Right atrium auricular region (tissue), 2 donors: ENCODE results near the gene IL11RA. TPM values are rescaled to one million over a fixed set of nuclear protein-coding genes. Genes with fewer than 3 reads are reported as not detected.

Source experiments
- DNase-seq: peaks from one replicate; pipeline ENCODE4 v3.0.0-alpha.2; 2019; ENCODE audit warnings: low spot score
- H3K27ac ChIP-seq, 2 donors: fragments of 200-600 bp; sonication (generic); 1 replicate in 1 of 2; 2 replicates in 1 of 2; pipeline ENCODE4 v1.5.1; 2016 to 2019
- H3K27me3 ChIP-seq, 2 donors: fragments of 200-600 bp; sonication (generic); one replicate each; pipeline versions ENCODE4 v1.5.1 to v1.6.0; 2017 to 2019
- H3K36me3 ChIP-seq: fragments of 200-600 bp; sonication (generic); one replicate; pipeline ENCODE4 v1.5.1; 2016
- H3K4me1 ChIP-seq, 2 donors: fragments of 200-600 bp; sonication (generic); one replicate each; pipeline versions ENCODE4 v1.5.1 to v1.6.0; 2017 to 2019
- H3K4me3 ChIP-seq, 2 donors: fragments of 200-600 bp; sonication (generic); 1 replicate in 1 of 2; 2 replicates in 1 of 2; pipeline ENCODE4 v1.5.1; 2017 to 2019; ENCODE audit warnings: mild to moderate bottlenecking in 1 of 2, moderate library complexity in 1 of 2
- H3K9me3 ChIP-seq, 2 donors: fragments of 200-600 bp; sonication (generic); one replicate each; pipeline ENCODE4 v1.5.1; 2019
- total RNA-seq, 2 donors: library from RNA; depleted of rRNA; stranded (reverse); fragments of >200 nt; gene quantifications; one replicate each; pipeline ENCODE4 v1.1.0, GENCODE V29; 2016
- TF ChIP-seq, protein P1 (sequence below), 2 donors: fragments of 200-600 bp; sonication (generic); IDR thresholded peaks; one replicate each; pipeline ENCODE4 v1.5.1; 2019; ENCODE audit warnings: antibody characterized with exemption in 2 of 2

IL11RA gene
- total RNA-seq, 2 donors from 2014 or later = 58.2 to 108 TPM

- Histone ChIP-seq H3K9me3 (no peaks in the 10 kb centered on the region), H3K4me3 (no peak overlapping the region), H3K4me1 (peaks cover 0 to 23% of the 10 kb centered on the region in 2 donors), H3K27me3 (no peaks in the 10 kb centered on the region), H3K36me3 (peaks cover 7% of the 10 kb centered on the region), H3K27ac (no peak overlapping the region)
- DNase-seq = peak; percentile 77
- TF ChIP-seq, protein P1, sequence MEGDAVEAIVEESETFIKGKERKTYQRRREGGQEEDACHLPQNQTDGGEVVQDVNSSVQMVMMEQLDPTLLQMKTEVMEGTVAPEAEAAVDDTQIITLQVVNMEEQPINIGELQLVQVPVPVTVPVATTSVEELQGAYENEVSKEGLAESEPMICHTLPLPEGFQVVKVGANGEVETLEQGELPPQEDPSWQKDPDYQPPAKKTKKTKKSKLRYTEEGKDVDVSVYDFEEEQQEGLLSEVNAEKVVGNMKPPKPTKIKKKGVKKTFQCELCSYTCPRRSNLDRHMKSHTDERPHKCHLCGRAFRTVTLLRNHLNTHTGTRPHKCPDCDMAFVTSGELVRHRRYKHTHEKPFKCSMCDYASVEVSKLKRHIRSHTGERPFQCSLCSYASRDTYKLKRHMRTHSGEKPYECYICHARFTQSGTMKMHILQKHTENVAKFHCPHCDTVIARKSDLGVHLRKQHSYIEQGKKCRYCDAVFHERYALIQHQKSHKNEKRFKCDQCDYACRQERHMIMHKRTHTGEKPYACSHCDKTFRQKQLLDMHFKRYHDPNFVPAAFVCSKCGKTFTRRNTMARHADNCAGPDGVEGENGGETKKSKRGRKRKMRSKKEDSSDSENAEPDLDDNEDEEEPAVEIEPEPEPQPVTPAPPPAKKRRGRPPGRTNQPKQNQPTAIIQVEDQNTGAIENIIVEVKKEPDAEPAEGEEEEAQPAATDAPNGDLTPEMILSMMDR (IDR thresholded peaks at IDR 0.05) = peak; percentile 70 to 87
Measured at GRCh38 chr9:34633851-34634550, 18.0 kb upstream of the IL11RA start.

DNA sequence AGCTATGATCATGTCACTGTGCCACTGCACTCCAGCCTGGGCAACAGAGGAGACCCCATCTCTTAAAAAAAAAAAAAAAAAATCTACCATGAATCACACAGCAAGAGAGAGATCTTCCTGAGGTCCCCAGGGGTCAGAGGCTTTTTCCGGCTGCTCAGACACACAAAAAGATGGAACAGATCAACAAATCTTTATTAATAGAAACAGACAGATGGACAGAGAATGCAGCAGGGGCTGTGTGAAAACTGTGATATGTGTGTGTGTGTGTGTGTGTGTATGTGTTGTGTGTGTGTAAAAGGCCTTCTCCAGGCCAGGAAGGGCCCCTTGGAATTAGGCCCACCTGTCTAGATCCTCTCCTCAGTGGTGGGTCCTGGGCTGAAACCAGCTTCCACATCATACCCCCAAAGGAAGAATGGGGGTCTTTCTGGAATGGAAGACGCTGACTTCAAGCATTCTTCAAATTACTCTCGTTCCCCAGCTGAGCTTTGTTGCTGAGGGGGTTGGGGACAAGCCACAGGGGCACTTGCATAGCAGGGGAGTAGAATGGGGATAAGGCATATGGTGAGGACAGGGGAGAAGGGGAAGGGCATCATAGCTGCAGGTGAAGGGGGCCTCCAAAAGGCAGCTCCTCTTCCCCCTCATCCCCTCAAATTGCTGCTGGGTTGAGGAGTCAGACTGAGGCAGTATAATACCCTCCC is 17.3 kb upstream of the IL11RA start:
- DNase-seq = no peak
- Histone ChIP-seq H3K36me3 (peaks cover 7% of the 10 kb centered on the region), H3K4me1 (peaks cover 0 to 19% of the 10 kb centered on the region in 2 donors), H3K27ac (no peak overlapping the region), H3K4me3 (no peak overlapping the region), H3K9me3 (no peaks in the 10 kb centered on the region), H3K27me3 (no peaks in the 10 kb centered on the region)
- TF ChIP-seq, protein P1 (IDR thresholded peaks at IDR 0.05) = no peak

GRCh38 chr9:34635556-34635955 is 16.4 kb upstream of the IL11RA start:
- Histone ChIP-seq H3K9me3 (no peaks in the 10 kb centered on the region), H3K36me3 (peaks cover 7% of the 10 kb centered on the region), H3K4me1 (peaks cover 0 to 19% of the 10 kb centered on the region in 2 donors), H3K27me3 (no peaks in the 10 kb centered on the region), H3K4me3 (no peak overlapping the region), H3K27ac (no peak overlapping the region)
- TF ChIP-seq, protein P1 (IDR thresholded peaks at IDR 0.05) = no peak
- DNase-seq = no peak

GRCh38 chr9:34636791-34637355 is 15.1 kb upstream of the IL11RA start:
- DNase-seq = no peak
- H3K36me3 ChIP-seq = peaks cover 7% of the 10 kb centered on the region
- peak overlapping the region; percentile 86 to 88 for H3K27ac ChIP-seq
- no peaks in the 10 kb centered on the region for H3K27me3 ChIP-seq
- H3K4me1 ChIP-seq = peaks cover 0 to 19% of the 10 kb centered on the region in 2 donors
- TF ChIP-seq, protein P1 (IDR thresholded peaks at IDR 0.05) = no peak
- peak overlapping the region; percentile 49 to 81 for H3K4me3 ChIP-seq
- no peaks in the 10 kb centered on the region for H3K9me3 ChIP-seq

DNA sequence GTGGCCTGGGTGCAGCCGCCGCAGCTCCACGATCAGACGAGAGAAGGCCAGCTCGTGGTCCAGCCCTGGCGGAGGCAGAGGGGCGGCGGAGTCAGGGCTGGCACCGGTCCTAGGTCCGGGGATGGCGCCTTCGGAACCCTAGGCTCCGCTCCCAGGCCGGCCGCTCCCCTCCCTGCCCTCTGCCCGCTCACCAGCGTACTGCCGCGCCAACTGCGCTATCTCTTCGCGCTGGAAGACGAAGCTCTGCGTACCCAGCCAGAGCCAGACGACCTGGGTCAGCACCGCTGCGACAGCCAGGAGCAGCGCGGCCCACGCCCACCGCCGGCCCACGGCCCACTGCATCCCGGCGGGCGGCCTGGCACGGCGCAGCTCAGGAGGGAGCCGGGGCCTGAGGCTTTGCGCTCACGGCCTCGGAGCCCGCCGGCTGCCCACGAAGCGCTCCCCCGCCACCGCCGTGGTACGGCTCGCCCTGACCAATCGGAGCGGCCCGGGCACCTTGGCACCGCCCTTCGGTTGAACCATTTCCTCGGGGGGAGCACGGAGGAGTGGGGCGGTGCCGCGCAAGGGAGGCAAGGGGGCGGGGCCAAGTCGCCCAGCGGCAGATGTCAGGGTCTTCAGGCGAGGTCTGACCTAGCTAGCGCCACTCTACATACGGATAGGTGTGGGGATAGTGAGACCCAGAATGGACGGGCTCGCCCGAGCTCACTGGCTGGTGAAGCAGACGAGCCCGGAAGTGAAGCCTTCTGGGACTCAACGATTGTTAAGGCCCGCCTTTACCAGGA is 14.4 kb upstream of the IL11RA start, which contains the start of gene SIGMAR1:
SIGMAR1 (minus strand) TSS at position 432 of the 782 bp plus-strand sequence; CDS start at position 342, 90 bp downstream.
- peak; percentile 92 for DNase-seq
- H3K4me1 ChIP-seq = peaks cover 0 to 19% of the 10 kb centered on the region in 2 donors
- no peaks in the 10 kb centered on the region for H3K9me3 ChIP-seq
- H3K36me3 ChIP-seq = peaks cover 7% of the 10 kb centered on the region
- H3K4me3 ChIP-seq = peak within 1 kb of the TSS; percentile 49 to 81
- no peaks in the 10 kb centered on the region for H3K27me3 ChIP-seq
- H3K27ac ChIP-seq = peak within 1 kb of the TSS; percentile 86 to 88
- TF ChIP-seq, protein P1 (IDR thresholded peaks at IDR 0.05) = no peak
